CD4-positive, CD25-positive, alpha-beta regulatory T cell (primary cell): ENCODE results near the gene IMMP2L. TPM values are rescaled to one million over a fixed set of nuclear protein-coding genes. Genes with fewer than 3 reads are reported as not detected.
A peak's percentile ranks its signal among the peaks of the same experiment; 100 is the strongest.
"Not testable (repeated sequence)": the region's sequence is repeated elsewhere in the genome, so short reads cannot be mapped to it uniquely, and the experiment has no call there.

Experiments
- ATAC-seq, 2 donors: fragments of 150-1000 bp; cut with Tn5 transposase; one replicate each; pipeline ENCODE4 v1.10.0; 2021; ENCODE audit warnings: low read depth in 2 of 2, moderate number of reproducible peaks in 2 of 2, moderate library complexity in 1 of 2
- DNase-seq, 3 donors: peaks; one replicate each; pipeline versions ENCODE4 v3.0.0 to v3.0.0-alpha.2; 2012 to 2022; ENCODE audit warnings: mixed read lengths in 1 of 3
- H3K27ac ChIP-seq: one replicate; pipeline ENCODE4 v1.7.0; 2013; ENCODE audit warnings: mild to moderate bottlenecking, low read length; ENCODE audit not compliant: insufficient read depth, poor library complexity, severe bottlenecking
- H3K27me3 ChIP-seq: one replicate; pipeline ENCODE4 v1.7.0; 2013; ENCODE audit warnings: low read length; ENCODE audit not compliant: control insufficient read depth, insufficient read depth
- H3K36me3 ChIP-seq: one replicate; pipeline ENCODE4 v1.7.0; 2013; ENCODE audit warnings: mild to moderate bottlenecking, low read length, moderate library complexity; ENCODE audit not compliant: control insufficient read depth, insufficient read depth
- H3K4me1 ChIP-seq: 2 replicates; pipeline ENCODE4 v1.7.0; 2013; ENCODE audit warnings: mild to moderate bottlenecking, low read length; ENCODE audit not compliant: insufficient read depth, control insufficient read depth, poor library complexity, severe bottlenecking
- H3K4me3 ChIP-seq: one replicate; pipeline ENCODE4 v1.7.0; 2013; ENCODE audit warnings: low read depth, mild to moderate bottlenecking, low read length, moderate library complexity
- H3K9me3 ChIP-seq, 2 experiments: 1 replicate in 1 of 2; 2 replicates in 1 of 2; pipeline ENCODE4 v1.7.0; 2013; ENCODE audit warnings: low read length in 2 of 2, mild to moderate bottlenecking in 1 of 2, moderate library complexity in 1 of 2; ENCODE audit not compliant: control insufficient read depth in 2 of 2
- H3K27ac Mint-ChIP-seq, 3 donors: one replicate each; pipeline ENCODE4 v1.8.0; 2020 to 2022; ENCODE audit warnings: mild to moderate bottlenecking in 3 of 3, mixed read lengths in 3 of 3, moderate library complexity in 2 of 3
- H3K27me3 Mint-ChIP-seq: one replicate; pipeline ENCODE4 v1.8.0; 2022; ENCODE audit warnings: mild to moderate bottlenecking, mixed read lengths
- H3K36me3 Mint-ChIP-seq: one replicate; pipeline ENCODE4 v1.8.0; 2020; ENCODE audit warnings: mixed read lengths
- H3K4me1 Mint-ChIP-seq, 4 donors: one replicate each; pipeline ENCODE4 v1.8.0; 2020 to 2022; ENCODE audit warnings: mixed read lengths in 4 of 4, mild to moderate bottlenecking in 1 of 4
- H3K4me3 Mint-ChIP-seq, 4 donors: one replicate each; pipeline ENCODE4 v1.8.0; 2020 to 2022; ENCODE audit warnings: mild to moderate bottlenecking in 4 of 4, mixed read lengths in 4 of 4, moderate library complexity in 3 of 4
- H3K9me3 Mint-ChIP-seq, 7 donors: one replicate each; pipeline ENCODE4 v1.8.0; 2020 to 2022; ENCODE audit warnings: mixed read lengths in 7 of 7, mild to moderate bottlenecking in 3 of 7, moderate library complexity in 2 of 7
- polyA plus RNA-seq, 4 donors: library from polyadenylated mRNA; unstranded; fragments of 300-500 nt; fragmentation: Illumina TruSeq; gene quantifications; one replicate each; pipeline ENCODE4 v1.2.3, GENCODE V29; 2021
- total RNA-seq: library from RNA; stranded (reverse); gene quantifications from one replicate; pipeline ENCODE4 v1.2.3, GENCODE V29; 2022

IMMP2L gene
- total and polyA plus RNA-seq, 5 donors from 2014 or later, result 8.9 to 23.8 (median 17.1) TPM

- not testable (repeated sequence) for H3K4me3 Mint-ChIP-seq, H3K9me3 Mint-ChIP-seq, ATAC-seq, H3K27ac Mint-ChIP-seq, H3K9me3 ChIP-seq, H3K36me3 ChIP-seq, H3K4me3 ChIP-seq, H3K27ac ChIP-seq, H3K27me3 Mint-ChIP-seq, DNase-seq, H3K27me3 ChIP-seq, H3K4me1 ChIP-seq
- peaks cover 4 to 13% (median 11%) of the 10 kb centered on the region in 4 donors for H3K4me1 Mint-ChIP-seq
- H3K36me3 Mint-ChIP-seq, result peaks cover 13% of the 10 kb centered on the region
These were observed 60.5 kb downstream of the IMMP2L start for GRCh38 chr7:111501799-111502198.

- H3K27me3 Mint-ChIP-seq, result no peaks in the 10 kb centered on the region
- Histone ChIP-seq H3K9me3 (no peaks in the 10 kb centered on the region), H3K27ac (no peak overlapping the region), H3K36me3 (no peaks in the 10 kb centered on the region), H3K4me1 (no peaks in the 10 kb centered on the region), H3K27me3 (no peaks in the 10 kb centered on the region), H3K4me3 (no peak overlapping the region)
- no peak overlapping the region for H3K4me3 Mint-ChIP-seq
- H3K36me3 Mint-ChIP-seq, result peaks cover 14% of the 10 kb centered on the region
- H3K9me3 Mint-ChIP-seq, result peaks cover 0 to 1% (median 0%) of the 10 kb centered on the region in 7 donors
- peaks cover 4 to 20% (median 17%) of the 10 kb centered on the region in 4 donors for H3K4me1 Mint-ChIP-seq
- DNase-seq (no peak), ATAC-seq (no peak)
- no peak overlapping the region for H3K27ac Mint-ChIP-seq
These were observed 63.3 kb downstream of the IMMP2L start for GRCh38 chr7:111499027-111499426.

GRCh38 chr7:111498391-111499007 is 63.8 kb downstream of the IMMP2L start:
- peaks cover 14% of the 10 kb centered on the region for H3K36me3 Mint-ChIP-seq
- no peaks in the 10 kb centered on the region for H3K27me3 Mint-ChIP-seq
- no peak overlapping the region for H3K27ac ChIP-seq
- H3K4me1 ChIP-seq, result no peaks in the 10 kb centered on the region
- H3K9me3 Mint-ChIP-seq, result peaks cover 0 to 1% (median 0%) of the 10 kb centered on the region in 7 donors
- H3K27me3 ChIP-seq, result no peaks in the 10 kb centered on the region
- H3K9me3 ChIP-seq, result no peaks in the 10 kb centered on the region
- H3K27ac Mint-ChIP-seq, result no peak overlapping the region
- ATAC-seq (no peak), DNase-seq (no peak)
- H3K4me1 Mint-ChIP-seq, result peaks cover 4 to 20% (median 17%) of the 10 kb centered on the region in 4 donors
- H3K4me3 Mint-ChIP-seq, result no peak overlapping the region
- no peak overlapping the region for H3K4me3 ChIP-seq
- no peaks in the 10 kb centered on the region for H3K36me3 ChIP-seq

- H3K9me3 ChIP-seq, result no peaks in the 10 kb centered on the region
- H3K4me1 ChIP-seq, result no peaks in the 10 kb centered on the region
- Mint-ChIP-seq H3K27ac (no peak overlapping the region), H3K27me3 (no peaks in the 10 kb centered on the region), H3K4me1 (peaks cover 4 to 18% (median 17%) of the 10 kb centered on the region in 4 donors), H3K9me3 (no peaks in the 10 kb centered on the region), H3K4me3 (no peak overlapping the region), H3K36me3 (peaks cover 4% of the 10 kb centered on the region)
- H3K27ac ChIP-seq, result no peak overlapping the region
- no peak overlapping the region for H3K4me3 ChIP-seq
- ATAC-seq (no peak), DNase-seq (no peak)
- no peaks in the 10 kb centered on the region for H3K27me3 ChIP-seq
- H3K36me3 ChIP-seq, result no peaks in the 10 kb centered on the region
These were observed 67.0 kb downstream of the IMMP2L start for GRCh38 chr7:111495173-111495810.

- no peak overlapping the region for H3K4me3 ChIP-seq
- Mint-ChIP-seq H3K27ac (peak overlapping the region in 1 of 3 donors; percentile 6), H3K36me3 (peaks cover 8% of the 10 kb centered on the region), H3K4me3 (no peak overlapping the region), H3K27me3 (no peaks in the 10 kb centered on the region), H3K4me1 (peaks cover 1 to 8% (median 6%) of the 10 kb centered on the region in 4 donors), H3K9me3 (no peaks in the 10 kb centered on the region)
- H3K9me3 ChIP-seq, result no peaks in the 10 kb centered on the region
- no peak overlapping the region for H3K27ac ChIP-seq
- no peaks in the 10 kb centered on the region for H3K36me3 ChIP-seq
- H3K27me3 ChIP-seq, result no peaks in the 10 kb centered on the region
- H3K4me1 ChIP-seq, result no peaks in the 10 kb centered on the region
- no peak for DNase-seq
- no peak for ATAC-seq
These were observed 70.1 kb downstream of the IMMP2L start for GRCh38 chr7:111492234-111492633.

GRCh38 chr7:111486472-111487142 is 75.7 kb downstream of the IMMP2L start:
- Mint-ChIP-seq H3K9me3 (no peaks in the 10 kb centered on the region), H3K27ac (no peak overlapping the region), H3K4me3 (no peak overlapping the region), H3K4me1 (peaks cover 0 to 2% (median 0%) of the 10 kb centered on the region in 4 donors), H3K27me3 (no peaks in the 10 kb centered on the region), H3K36me3 (peaks cover 10% of the 10 kb centered on the region)
- no peaks in the 10 kb centered on the region for H3K36me3 ChIP-seq
- H3K4me1 ChIP-seq, result no peaks in the 10 kb centered on the region
- no peaks in the 10 kb centered on the region for H3K9me3 ChIP-seq
- H3K27ac ChIP-seq, result no peak overlapping the region
- H3K4me3 ChIP-seq, result no peak overlapping the region
- ATAC-seq (no peak), DNase-seq (peak in 2 of 3 donors; percentile 16 to 46)
- no peaks in the 10 kb centered on the region for H3K27me3 ChIP-seq

- H3K27ac Mint-ChIP-seq, result no peak overlapping the region
- H3K9me3 Mint-ChIP-seq, result peaks cover 0 to 2% (median 0%) of the 10 kb centered on the region in 7 donors
- Histone ChIP-seq H3K27ac (no peak overlapping the region), H3K4me1 (no peaks in the 10 kb centered on the region), H3K36me3 (no peaks in the 10 kb centered on the region), H3K27me3 (no peaks in the 10 kb centered on the region), H3K9me3 (no peaks in the 10 kb centered on the region), H3K4me3 (no peak overlapping the region)
- ATAC-seq (no peak), DNase-seq (no peak)
- peaks cover 12% of the 10 kb centered on the region for H3K36me3 Mint-ChIP-seq
- peaks cover 0 to 3% (median 0%) of the 10 kb centered on the region in 4 donors for H3K4me1 Mint-ChIP-seq
- no peaks in the 10 kb centered on the region for H3K27me3 Mint-ChIP-seq
- H3K4me3 Mint-ChIP-seq, result no peak overlapping the region
These were observed 76.5 kb downstream of the IMMP2L start for GRCh38 chr7:111485701-111486380.
